Tibial nerve (tissue), 3 donors: ENCODE data around the gene NIT1.

Source experiments
- POLR2A ChIP-seq, 2 donors: fragments of 450-650 bp; IDR thresholded peaks; one replicate each; pipeline ENCODE4 v1.6.1; 2017; ENCODE audit warnings: antibody characterized with exemption in 2 of 2, mild to moderate bottlenecking in 2 of 2, moderate library complexity in 2 of 2
- TF ChIP-seq, protein P1 (sequence below), 5 experiments: fragments of 200-600 bp in 3 of 5; fragments of 450-650 bp in 2 of 5; sonication (generic) in 3 of 5; IDR thresholded peaks; one replicate each; pipeline ENCODE4 v1.5.1; 2016 to 2019; ENCODE audit warnings: antibody characterized with exemption in 5 of 5, mild to moderate bottlenecking in 3 of 5, moderate library complexity in 2 of 5

DNA sequence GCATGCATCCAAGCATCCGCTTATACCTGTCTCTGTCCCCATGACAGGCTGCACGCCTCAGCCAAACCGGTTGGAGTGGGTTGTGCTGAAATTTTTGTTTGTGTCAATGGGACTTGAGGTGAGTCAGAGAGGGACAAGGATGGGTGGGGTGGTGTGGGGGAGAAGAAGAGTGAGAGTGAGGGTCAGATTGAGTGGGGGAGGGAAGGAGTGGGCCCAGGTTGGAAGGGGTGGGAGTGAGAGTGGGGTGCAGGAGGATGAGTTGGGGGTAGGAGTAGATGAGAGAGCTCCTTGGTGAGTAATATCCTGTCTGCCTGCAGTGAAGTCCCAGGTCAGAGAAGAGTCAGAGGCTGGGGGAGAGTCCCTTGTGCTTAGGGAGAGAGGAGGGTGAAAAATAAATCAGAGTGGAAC, 25.3 kb upstream of the NIT1 start:
- TF ChIP-seq, protein P1, sequence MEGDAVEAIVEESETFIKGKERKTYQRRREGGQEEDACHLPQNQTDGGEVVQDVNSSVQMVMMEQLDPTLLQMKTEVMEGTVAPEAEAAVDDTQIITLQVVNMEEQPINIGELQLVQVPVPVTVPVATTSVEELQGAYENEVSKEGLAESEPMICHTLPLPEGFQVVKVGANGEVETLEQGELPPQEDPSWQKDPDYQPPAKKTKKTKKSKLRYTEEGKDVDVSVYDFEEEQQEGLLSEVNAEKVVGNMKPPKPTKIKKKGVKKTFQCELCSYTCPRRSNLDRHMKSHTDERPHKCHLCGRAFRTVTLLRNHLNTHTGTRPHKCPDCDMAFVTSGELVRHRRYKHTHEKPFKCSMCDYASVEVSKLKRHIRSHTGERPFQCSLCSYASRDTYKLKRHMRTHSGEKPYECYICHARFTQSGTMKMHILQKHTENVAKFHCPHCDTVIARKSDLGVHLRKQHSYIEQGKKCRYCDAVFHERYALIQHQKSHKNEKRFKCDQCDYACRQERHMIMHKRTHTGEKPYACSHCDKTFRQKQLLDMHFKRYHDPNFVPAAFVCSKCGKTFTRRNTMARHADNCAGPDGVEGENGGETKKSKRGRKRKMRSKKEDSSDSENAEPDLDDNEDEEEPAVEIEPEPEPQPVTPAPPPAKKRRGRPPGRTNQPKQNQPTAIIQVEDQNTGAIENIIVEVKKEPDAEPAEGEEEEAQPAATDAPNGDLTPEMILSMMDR (IDR thresholded peaks at IDR 0.05) = no peak
- TF ChIP-seq POLR2A (IDR thresholded peaks at IDR 0.05) = no peak
